LNCaP clone FGC (cell line): ENCODE data around the gene ZBTB32.
A peak's percentile ranks its signal among the peaks of the same experiment; 100 is the strongest.

Source experiments
- DNase-seq: peaks from one replicate; pipeline ENCODE4 v3.0.0-alpha.2; 2011; ENCODE audit warnings: low read depth
- H3K4me3 ChIP-seq: 2 replicates; pipeline ENCODE4 v1.5.1; 2011; ENCODE audit warnings: mild to moderate bottlenecking, low read depth, low read length, control low read depth
- CTCF ChIP-seq: IDR thresholded peaks from 2 replicates; pipeline ENCODE4 v1.5.1; 2012; ENCODE audit warnings: mild to moderate bottlenecking; ENCODE audit not compliant: control insufficient read depth, insufficient read depth; ENCODE audit errors: extremely low read depth

The ZBTB32 gene

GRCh38 chr19:35731779-35732405 lies 27.5 kb downstream of the ZBTB32 start:
- no peak for DNase-seq
- H3K4me3 ChIP-seq: no peak overlapping the region
- no peak for TF ChIP-seq CTCF

- no peak for DNase-seq
- no peak overlapping the region for H3K4me3 ChIP-seq
- no peak for TF ChIP-seq CTCF
Measured at GRCh38 chr19:35732540-35733179, 28.3 kb downstream of the ZBTB32 start.

DNA sequence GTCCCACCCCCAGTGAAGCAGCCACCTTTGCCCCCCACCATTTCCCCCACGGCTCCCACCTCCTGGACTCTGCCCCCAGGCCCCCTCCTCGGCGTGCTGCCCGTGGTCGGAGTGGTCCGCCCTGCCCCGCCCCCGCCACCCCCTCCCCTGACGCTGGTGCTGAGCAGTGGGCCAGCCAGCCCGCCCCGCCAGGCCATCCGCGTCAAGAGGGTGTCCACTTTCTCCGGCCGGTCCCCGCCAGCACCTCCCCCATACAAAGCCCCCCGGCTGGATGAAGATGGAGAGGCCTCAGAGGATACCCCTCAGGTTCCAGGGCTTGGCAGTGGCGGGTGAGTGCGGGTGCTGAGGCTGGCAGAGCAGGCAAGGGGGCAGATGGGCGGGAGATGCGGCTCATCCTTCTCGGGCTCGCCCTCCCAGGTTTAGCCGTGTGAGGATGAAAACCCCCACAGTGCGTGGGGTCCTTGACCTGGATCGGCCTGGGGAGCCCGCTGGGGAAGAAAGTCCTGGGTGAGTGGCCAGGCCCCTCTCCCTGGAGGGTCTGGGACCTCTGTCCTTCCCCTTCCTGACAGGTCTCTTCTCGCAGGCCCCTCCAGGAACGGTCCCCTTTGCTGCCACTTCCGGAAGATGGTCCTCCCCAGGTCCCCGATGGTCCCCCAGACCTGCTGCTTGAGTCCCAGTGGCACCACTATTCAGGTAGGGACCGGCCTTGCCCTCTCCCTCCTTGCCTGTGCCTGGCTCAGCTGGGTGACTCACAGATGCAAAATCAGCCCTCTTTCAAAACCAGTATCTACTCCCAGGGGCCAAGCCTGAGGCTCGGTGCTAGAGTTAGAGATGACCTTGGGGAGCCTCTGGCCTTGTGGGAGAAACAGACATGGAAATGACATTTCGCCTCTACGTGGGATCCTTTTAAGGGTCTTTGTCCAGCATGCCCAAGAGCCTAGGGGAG lies 29.1 kb downstream of the ZBTB32 start:
- TF ChIP-seq CTCF: no peak
- DNase-seq: no peak
- H3K4me3 ChIP-seq: no peak overlapping the region

DNA sequence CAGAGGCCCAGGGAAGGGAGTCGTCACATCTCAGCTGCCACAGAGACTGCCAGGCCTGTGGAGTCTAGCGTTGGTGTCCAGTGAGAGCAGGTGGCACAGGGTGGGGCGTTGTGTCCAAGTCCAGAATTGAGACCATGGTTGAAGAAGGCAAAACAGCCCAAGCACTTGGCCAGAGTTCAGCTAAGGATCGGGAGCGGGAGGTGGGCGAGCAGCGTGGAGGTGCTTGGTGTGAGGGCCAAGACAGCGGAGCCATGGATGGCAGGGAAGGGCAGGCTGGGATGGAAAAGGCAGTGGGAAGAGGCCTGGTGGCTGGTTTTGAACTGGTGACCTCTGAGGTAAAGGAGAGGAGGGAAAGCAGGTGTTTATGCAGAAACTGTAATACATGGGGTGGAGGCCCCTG lies 29.9 kb downstream of the ZBTB32 start:
- no peak overlapping the region for H3K4me3 ChIP-seq
- no peak for DNase-seq
- no peak for TF ChIP-seq CTCF

DNA sequence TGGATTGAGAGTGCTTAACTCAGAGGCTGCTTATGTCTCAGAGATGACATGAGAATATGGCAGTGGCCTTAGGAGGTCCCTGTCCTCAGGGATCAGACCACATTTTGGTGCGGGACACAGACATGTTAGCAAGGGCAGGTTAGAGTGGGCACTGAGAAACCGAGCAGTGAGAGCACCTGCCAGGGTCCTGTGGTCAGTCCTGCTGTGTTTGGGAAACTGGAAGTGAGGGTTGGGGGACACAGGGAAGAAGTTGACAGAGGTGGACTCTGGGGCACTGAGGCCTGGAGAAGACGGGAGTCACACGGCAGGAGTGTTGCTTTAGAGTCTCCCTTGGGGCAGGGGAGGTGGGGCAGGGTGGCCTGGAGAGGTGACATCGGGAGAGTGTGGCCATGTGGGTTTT lies 30.5 kb downstream of the ZBTB32 start:
- TF ChIP-seq CTCF: no peak
- H3K4me3 ChIP-seq: no peak overlapping the region
- no peak for DNase-seq

DNA sequence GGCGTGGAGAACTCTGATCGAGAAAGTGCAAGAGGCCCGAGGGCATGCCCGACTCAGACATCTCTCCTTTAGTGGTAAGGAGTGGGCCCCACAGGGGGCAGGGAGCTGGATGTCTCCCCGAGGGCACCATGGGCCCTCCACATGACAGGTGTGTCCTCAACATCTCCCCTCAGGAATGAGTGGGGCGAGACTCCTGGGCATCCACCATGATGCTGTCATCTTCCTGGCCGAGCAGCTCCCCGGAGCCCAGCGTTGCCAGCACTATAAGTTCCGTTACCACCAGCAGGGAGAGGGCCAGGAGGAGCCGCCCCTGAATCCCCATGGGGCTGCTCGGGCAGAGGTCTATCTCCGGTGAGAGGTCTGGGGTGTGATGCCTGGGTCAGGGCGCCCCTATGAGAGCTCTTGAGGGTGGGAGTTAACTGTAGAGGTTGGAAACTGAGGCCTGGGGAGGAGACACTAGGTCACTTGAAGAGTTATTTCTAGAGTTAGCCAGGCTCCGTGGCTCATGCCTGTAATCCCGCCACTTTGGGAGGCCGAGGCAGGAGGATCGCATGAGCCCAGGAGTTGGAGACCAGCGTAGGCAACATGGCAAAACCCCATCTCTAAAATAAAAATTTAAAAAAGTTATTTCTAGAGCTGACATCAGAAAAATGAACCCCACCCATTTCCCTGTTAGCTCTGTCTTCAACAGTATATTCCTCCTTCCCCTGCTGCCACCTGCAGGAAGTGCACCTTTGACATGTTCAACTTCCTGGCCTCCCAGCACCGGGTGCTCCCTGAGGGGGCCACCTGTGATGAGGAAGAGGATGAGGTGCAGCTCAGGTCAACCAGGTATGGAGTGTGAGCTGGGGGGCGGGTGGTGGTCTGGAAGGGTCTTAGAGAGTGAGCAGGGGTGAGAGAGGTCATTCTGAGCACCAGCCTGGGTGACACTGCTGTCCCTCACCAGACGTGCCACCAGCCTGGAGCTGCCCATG lies 32.8 kb downstream of the ZBTB32 start:
- no peak overlapping the region for H3K4me3 ChIP-seq
- DNase-seq: no peak

More for the DNA sequence above, 32.8 kb downstream of the ZBTB32 start:
- 0 out of 2 replicates have a peak, but pooled peaks have one; percentile 18 for TF ChIP-seq CTCF
